ENCODE data around the gene C19orf53.

GRCh38 chr19:13756210-13756609, 18.0 kb upstream of the C19orf53 start:
- TF ChIP-seq, protein P1, sequence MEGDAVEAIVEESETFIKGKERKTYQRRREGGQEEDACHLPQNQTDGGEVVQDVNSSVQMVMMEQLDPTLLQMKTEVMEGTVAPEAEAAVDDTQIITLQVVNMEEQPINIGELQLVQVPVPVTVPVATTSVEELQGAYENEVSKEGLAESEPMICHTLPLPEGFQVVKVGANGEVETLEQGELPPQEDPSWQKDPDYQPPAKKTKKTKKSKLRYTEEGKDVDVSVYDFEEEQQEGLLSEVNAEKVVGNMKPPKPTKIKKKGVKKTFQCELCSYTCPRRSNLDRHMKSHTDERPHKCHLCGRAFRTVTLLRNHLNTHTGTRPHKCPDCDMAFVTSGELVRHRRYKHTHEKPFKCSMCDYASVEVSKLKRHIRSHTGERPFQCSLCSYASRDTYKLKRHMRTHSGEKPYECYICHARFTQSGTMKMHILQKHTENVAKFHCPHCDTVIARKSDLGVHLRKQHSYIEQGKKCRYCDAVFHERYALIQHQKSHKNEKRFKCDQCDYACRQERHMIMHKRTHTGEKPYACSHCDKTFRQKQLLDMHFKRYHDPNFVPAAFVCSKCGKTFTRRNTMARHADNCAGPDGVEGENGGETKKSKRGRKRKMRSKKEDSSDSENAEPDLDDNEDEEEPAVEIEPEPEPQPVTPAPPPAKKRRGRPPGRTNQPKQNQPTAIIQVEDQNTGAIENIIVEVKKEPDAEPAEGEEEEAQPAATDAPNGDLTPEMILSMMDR (conservative IDR thresholded peaks at IDR 0.05; ENCODE audit: low read length), result no peak
- TF ChIP-seq EZH2phosphoT487 (IDR thresholded peaks at IDR 0.05; ENCODE audit: borderline replicate concordance, low read depth, low read length), result no peak
